SKM-1 treated with dmso at 0.1 percent for 144 hours (cell line): ENCODE results near the gene UHMK1.
A peak's percentile ranks its signal among the peaks of the same experiment; 100 is the strongest.

Experiments
- DNase-seq: peaks from one replicate; lab custom pipeline; 2025; ENCODE audit not compliant: unreplicated experiment; lab: John Stamatoyannopoulos, UW

The UHMK1 gene

GRCh38 chr1:162527314-162527713, 29.7 kb downstream of the UHMK1 start:
- no peak for DNase-seq

GRCh38 chr1:162530307-162530987, 32.8 kb downstream of the UHMK1 start:
- DNase-seq = peak; percentile 14

- DNase-seq = no peak
Measured at GRCh38 chr1:162530988-162531319, 33.3 kb downstream of the UHMK1 start.

- no peak for DNase-seq
Measured at GRCh38 chr1:162535501-162535900, 37.9 kb downstream of the UHMK1 start.

- DNase-seq = no peak
Measured at GRCh38 chr1:162536511-162536910, 38.9 kb downstream of the UHMK1 start.

GRCh38 chr1:162537216-162537615, 39.6 kb downstream of the UHMK1 start:
- DNase-seq = no peak

GRCh38 chr1:162538815-162539431, 41.3 kb downstream of the UHMK1 start:
- no peak for DNase-seq

- DNase-seq = no peak
Measured at GRCh38 chr1:162541619-162542141, 44.1 kb downstream of the UHMK1 start.

GRCh38 chr1:162543228-162543627, 45.6 kb downstream of the UHMK1 start:
- DNase-seq = no peak

- no peak for DNase-seq
Measured at GRCh38 chr1:162548170-162548569, 50.6 kb downstream of the UHMK1 start.

- DNase-seq = no peak
Measured at GRCh38 chr1:162549001-162549400, 51.4 kb downstream of the UHMK1 start.

GRCh38 chr1:162550925-162551324, 53.3 kb downstream of the UHMK1 start:
- DNase-seq = no peak

- DNase-seq = no peak
Measured at GRCh38 chr1:162551969-162552683, 54.5 kb downstream of the UHMK1 start.

- no peak for DNase-seq
Measured at GRCh38 chr1:162552684-162553252, 55.1 kb downstream of the UHMK1 start.

GRCh38 chr1:162554258-162554657, 56.6 kb downstream of the UHMK1 start:
- DNase-seq = no peak

GRCh38 chr1:162557536-162557935, 59.9 kb downstream of the UHMK1 start:
- DNase-seq = no peak

GRCh38 chr1:162560303-162561036, 62.9 kb downstream of the UHMK1 start:
- no peak for DNase-seq

GRCh38 chr1:162561037-162561615, 63.5 kb downstream of the UHMK1 start:
- peak; percentile 97 for DNase-seq

- DNase-seq = no peak
Measured at GRCh38 chr1:162561616-162562469, 64.2 kb downstream of the UHMK1 start, which contains the start of gene UAP1. UAP1 (plus strand) TSS chr1:162561722; CDS start chr1:162566069, 4,347 bp downstream.

GRCh38 chr1:162562470-162562828, 64.8 kb downstream of the UHMK1 start:
- no peak for DNase-seq
